ENCODE data around the gene MYCBP. TPM values are rescaled to one million over a fixed set of nuclear protein-coding genes. Genes with fewer than 3 reads are reported as not detected.

Gene MYCBP
- 33.1 and 35.2 TPM in 2 replicates for total RNA-seq (2021)
- long read RNA-seq, transcript MYCBP-201 (5 exons, 2,818 nt), result major isoform, 179 of 188 reads
- long read RNA-seq, partial matches to known transcripts, result 2 of 188 reads
- long read RNA-seq, other reads (novel, unspliced or antisense), result 1 of 188 reads

- H3K9me3 ChIP-seq (ENCODE audit: control insufficient read depth, low read depth, low read length), result no peaks in the 10 kb centered on the region
- no peak within 1 kb of the TSS for H2BK5ac ChIP-seq (ENCODE audit: insufficient read length, low read length)
- H3K79me1 ChIP-seq (ENCODE audit: insufficient read depth, low read depth, low read length, poor library complexity, severe bottlenecking), result no peaks in the 10 kb centered on the region
- H2BK12ac ChIP-seq (ENCODE audit: insufficient read length, low read depth, low read length), result no peak within 1 kb of the TSS
- peaks cover 11% of the 10 kb centered on the region for H3K23me2 ChIP-seq (ENCODE audit: insufficient read length, low read depth, low read length, poor library complexity, severe bottlenecking)
- no peak within 1 kb of the TSS for H3K23ac ChIP-seq (ENCODE audit: insufficient read length, low read depth, low read length)
- no peak within 1 kb of the TSS for H4K5ac ChIP-seq (ENCODE audit: insufficient read length, low read depth, low read length)
- no peak within 1 kb of the TSS for H4K8ac ChIP-seq (replicated peaks; ENCODE audit: insufficient read length, low read depth, low read length)
- H3K27me3 ChIP-seq (ENCODE audit: insufficient read depth, low read length), result no peaks in the 10 kb centered on the region
- peak; percentile 98 for DNase-seq
- H3K4me3 Mint-ChIP-seq, result peak within 1 kb of the TSS; percentile 88 to 94
- H4K20me1 ChIP-seq (ENCODE audit: control insufficient read depth, insufficient read depth, insufficient read length), result no peaks in the 10 kb centered on the region
- no peak within 1 kb of the TSS for H3K27ac ChIP-seq (ENCODE audit: insufficient read length, low read depth, low read length)
- no peaks in the 10 kb centered on the region for H3K9me3 Mint-ChIP-seq
- no peaks in the 10 kb centered on the region for H3K27me3 Mint-ChIP-seq (ENCODE audit: low read depth)
- H2AFZ ChIP-seq (ENCODE audit: low read length), result no peak within 1 kb of the TSS
- no peak within 1 kb of the TSS for H3K18ac ChIP-seq (ENCODE audit: insufficient read length, low read depth, low read length)
- H2BK20ac ChIP-seq (ENCODE audit: low read depth, low read length, poor library complexity, severe bottlenecking), result no peak within 1 kb of the TSS
- H3K79me2 ChIP-seq (ENCODE audit: insufficient read depth, low read length), result no peaks in the 10 kb centered on the region
- no peak within 1 kb of the TSS for H2AK5ac ChIP-seq (ENCODE audit: insufficient read length, low read length)
- no peak within 1 kb of the TSS for H2BK120ac ChIP-seq (ENCODE audit: low read depth, low read length, poor library complexity, severe bottlenecking)
- no peak for TF ChIP-seq CTCF (conservative IDR thresholded peaks at IDR 0.05)
- no peak within 1 kb of the TSS for H3K4ac ChIP-seq (ENCODE audit: low read depth, low read length)
- no peak within 1 kb of the TSS for H3T11ph ChIP-seq (ENCODE audit: low read length)
- H3K9ac ChIP-seq (ENCODE audit: extremely low read depth, insufficient read length, low read length), result peak within 1 kb of the TSS; percentile 48
- H3K27ac Mint-ChIP-seq, result peak within 1 kb of the TSS; percentile 39 to 91 (median 86); a peak in 6 of 7 replicates
- H3K4me1 ChIP-seq (ENCODE audit: insufficient read depth, low read length), result no peaks in the 10 kb centered on the region
- no peak within 1 kb of the TSS for H4K91ac ChIP-seq (ENCODE audit: insufficient read length, low read depth, low read length)
- H3K36me3 Mint-ChIP-seq (ENCODE audit: insufficient read depth in 1 of 3, low read depth in 3 of 3), result peaks cover 0 to 2% (median 2%) of the 10 kb centered on the region in 3 experiments; a peak in 2 of 7 replicates
- peak within 1 kb of the TSS; percentile 97 for H3K4me2 ChIP-seq (ENCODE audit: insufficient read depth, insufficient read length, low read length)
- H3K4me1 Mint-ChIP-seq, result peaks cover 13 to 18% of the 10 kb centered on the region in 2 experiments
- H3K14ac ChIP-seq (ENCODE audit: insufficient read depth, low read length), result no peak within 1 kb of the TSS
- no peak within 1 kb of the TSS for H3K56ac ChIP-seq (ENCODE audit: insufficient read length, low read depth, low read length)
- no peak within 1 kb of the TSS for H2BK15ac ChIP-seq (ENCODE audit: low read depth, low read length)
- no CpG with 5 or more reads among the region's 69 CpGs for WGBS (ENCODE audit: extremely low coverage, insufficient read length, low lambda C conversion rate)
Observed at GRCh38 chr1:38873027-38873969, at the start of gene MYCBP. Gene MYCBP, minus strand, starts transcription at chr1:38873348. Its CDS starts 43 bp downstream, at chr1:38873305.
